GM12874 (cell line): ENCODE measurements around the gene MIER3.

Source experiments
- TF ChIP-seq, protein P1 (sequence below): IDR thresholded peaks from 2 replicates; pipeline ENCODE4 v1.5.1; 2011; ENCODE audit warnings: low read depth, mild to moderate bottlenecking, control low read depth, low read length, moderate library complexity; ENCODE audit not compliant: insufficient read depth

MIER3 gene

DNA sequence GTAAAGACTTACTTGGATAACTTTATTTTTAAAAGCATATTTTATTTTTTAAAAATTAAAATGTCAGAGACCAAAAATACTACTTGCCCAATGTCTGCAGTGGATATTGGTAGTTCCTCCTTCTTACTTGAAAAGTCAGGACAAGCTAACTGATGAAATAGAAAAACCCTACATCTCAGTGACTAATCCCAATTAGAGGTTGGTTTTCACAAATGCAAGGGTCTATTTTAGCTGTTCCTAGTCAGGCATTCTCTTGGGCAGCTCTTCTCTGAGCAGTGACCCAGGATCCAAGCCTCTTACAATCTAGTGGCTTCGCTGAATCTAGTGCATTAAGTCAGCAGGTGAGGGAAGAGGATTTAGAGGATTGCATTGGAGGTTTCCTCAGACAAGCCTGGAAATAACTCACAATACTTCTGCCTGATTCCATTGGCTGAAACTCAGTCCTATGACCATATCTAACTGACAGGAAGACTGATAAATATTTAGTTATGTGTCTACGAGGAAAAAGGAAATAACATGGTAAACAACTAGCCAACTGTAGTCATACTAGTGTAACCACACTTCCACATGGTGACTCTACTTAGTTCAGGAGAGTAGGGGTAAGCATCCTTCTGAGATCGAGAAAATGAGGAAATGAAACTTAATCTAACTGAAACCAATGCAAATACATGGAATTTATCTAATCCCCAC lies 34.2 kb upstream of the MIER3 start:
- TF ChIP-seq, protein P1, sequence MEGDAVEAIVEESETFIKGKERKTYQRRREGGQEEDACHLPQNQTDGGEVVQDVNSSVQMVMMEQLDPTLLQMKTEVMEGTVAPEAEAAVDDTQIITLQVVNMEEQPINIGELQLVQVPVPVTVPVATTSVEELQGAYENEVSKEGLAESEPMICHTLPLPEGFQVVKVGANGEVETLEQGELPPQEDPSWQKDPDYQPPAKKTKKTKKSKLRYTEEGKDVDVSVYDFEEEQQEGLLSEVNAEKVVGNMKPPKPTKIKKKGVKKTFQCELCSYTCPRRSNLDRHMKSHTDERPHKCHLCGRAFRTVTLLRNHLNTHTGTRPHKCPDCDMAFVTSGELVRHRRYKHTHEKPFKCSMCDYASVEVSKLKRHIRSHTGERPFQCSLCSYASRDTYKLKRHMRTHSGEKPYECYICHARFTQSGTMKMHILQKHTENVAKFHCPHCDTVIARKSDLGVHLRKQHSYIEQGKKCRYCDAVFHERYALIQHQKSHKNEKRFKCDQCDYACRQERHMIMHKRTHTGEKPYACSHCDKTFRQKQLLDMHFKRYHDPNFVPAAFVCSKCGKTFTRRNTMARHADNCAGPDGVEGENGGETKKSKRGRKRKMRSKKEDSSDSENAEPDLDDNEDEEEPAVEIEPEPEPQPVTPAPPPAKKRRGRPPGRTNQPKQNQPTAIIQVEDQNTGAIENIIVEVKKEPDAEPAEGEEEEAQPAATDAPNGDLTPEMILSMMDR, result no peak

DNA sequence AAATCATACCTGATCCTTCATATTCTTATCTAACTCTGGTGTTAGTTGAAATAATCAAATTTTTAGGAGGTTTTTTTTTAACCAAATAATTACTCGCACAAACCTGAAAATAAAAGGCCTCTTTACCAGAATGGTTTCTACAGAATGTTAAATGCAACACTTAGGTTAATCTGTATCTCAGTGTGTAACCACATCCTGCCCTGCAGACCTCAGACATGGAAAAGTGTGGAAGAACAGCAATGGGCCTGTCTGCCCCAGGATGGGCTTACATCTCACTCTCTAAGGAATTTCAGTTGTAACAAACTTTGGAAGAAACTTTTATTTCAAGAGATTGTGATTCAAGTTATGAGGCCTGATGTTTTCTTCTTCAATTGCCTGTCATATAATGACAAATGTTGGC lies 32.5 kb upstream of the MIER3 start:
- TF ChIP-seq, protein P1, result no peak

DNA sequence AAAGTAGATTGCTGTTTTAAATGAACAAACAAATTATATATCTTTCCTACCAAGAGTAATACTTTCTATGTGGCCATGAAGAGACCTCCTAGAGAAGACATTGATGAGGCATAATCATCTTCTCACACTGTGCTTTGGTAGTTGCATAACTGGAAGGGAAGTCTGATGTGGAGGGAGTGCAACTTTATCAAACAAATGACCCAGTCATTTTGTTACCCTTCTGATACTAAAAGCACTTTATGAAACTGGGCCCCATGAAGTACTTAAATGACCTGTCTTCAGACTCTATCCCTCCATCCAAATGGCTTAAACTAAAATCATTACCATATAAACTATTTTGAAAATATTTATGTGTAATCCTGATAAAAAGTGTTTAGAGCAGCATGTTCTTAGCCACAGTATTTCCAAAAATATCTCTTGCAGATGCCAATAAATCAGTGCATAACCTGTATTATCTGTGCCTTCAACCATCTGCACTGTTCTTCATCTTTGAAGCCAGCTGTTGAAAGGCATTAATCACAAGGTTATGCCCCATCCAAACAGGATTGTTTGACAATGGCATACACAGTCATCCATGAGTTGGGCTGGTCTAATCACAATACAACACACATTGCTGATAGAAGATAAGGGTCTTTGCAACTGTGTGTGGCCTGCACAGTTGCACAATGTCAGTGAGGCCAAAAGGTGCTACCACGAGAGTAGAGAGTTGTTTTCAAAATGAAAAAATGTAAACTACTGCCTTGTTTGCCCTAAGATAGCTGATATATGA lies 31.9 kb upstream of the MIER3 start:
- TF ChIP-seq, protein P1, result no peak

DNA sequence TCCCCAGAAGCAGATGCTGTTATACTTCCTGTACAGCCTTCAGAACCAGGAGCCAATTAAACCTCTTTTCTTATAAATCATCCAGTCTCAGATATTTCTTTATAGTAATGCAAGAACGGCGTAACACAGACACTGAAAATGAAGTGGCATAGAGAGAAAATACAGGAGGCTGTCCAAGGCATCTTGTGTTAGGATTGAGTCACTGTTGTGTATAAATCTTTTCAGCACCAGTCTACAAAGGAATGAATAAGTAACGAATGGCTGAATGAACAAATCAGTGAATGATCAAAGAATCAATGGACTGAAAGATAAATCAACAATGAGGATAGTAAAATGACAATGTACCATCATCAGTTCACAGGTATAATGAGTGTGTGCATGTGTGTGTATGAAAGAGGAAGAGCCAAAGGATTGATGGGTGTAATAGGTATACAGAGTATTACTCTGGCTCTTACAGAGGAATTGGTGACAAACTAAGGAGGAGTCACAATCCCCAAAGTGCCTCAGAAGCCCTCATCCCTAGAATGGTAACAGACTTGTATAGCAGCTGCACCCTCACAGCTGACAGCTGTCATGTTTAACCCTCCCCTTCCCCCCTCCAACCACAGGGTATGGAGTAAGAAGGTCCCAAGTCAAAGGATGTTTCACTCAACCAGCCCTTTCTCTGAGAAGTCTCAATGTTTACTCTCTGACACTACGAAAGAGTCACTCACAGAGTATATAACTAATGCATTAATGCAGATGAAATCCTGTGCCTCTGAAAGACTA lies 29.8 kb upstream of the MIER3 start:
- TF ChIP-seq, protein P1, result no peak

DNA sequence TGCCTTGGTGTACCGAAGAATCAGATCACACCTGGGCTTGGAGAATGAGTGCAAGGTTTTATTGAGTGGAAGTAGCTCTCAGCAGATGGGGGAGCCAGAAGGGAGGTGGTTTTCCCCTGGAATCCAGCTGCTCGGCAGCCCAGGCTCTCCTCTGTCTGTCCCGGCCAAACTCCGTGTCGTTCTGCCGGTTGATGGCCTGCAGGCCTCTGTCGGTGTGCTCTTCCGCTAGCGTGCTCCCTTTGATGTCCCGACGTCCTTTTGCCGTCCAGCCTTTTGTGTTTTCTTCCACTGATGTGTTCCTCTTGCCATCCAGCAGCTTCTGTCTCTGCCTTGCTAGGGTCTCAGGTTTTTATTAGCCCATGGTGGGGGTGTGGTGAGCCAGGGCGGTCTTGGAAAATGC lies 28.0 kb upstream of the MIER3 start:
- TF ChIP-seq, protein P1, result no peak

DNA sequence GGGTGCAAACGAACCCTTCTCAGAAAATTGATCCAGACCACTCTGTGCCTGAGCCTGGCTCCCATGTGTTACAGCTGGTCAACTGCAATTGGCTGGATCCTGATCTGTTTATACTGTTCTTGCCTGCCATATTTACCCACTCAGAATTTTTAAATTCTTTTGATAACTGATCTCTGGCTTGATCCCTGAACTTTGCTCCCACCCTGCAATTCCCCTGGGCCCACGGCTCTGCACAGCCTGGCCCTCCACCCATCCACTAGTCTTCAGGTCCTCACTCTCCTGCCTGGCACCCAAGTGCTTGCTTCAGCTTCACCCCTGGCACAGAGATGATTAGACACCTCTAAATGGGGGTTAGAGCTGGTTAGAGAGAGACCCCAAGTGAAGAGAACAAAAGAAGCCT lies 25.9 kb upstream of the MIER3 start:
- TF ChIP-seq, protein P1, result no peak

DNA sequence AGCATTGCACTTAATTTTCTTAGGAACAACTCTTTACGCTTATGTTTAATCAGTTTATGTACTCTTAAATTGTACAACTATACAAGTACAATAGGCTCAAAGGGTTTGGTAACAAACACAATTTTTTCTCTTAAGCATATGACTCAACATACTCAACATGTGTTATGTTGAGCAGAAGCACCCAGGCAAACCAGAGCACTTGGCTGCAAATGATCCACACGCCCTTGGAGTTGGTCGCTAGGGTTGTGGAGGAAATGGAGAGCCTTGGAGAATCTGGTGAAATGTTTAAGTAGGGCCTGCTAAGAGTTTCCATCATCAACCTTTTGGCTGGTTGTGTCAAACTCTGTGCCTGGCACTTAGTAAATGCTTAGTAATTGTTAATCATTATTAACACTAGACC lies 25.1 kb upstream of the MIER3 start:
- TF ChIP-seq, protein P1, result no peak
